Astrocyte of the hippocampus (primary cell): Measurements from ENCODE around the gene PAX7.

ENCODE experiments used
- DNase-seq: peaks from one replicate; pipeline ENCODE4 v3.0.0; 2011; ENCODE audit warnings: low read depth, low spot score

PAX7 gene

DNA sequence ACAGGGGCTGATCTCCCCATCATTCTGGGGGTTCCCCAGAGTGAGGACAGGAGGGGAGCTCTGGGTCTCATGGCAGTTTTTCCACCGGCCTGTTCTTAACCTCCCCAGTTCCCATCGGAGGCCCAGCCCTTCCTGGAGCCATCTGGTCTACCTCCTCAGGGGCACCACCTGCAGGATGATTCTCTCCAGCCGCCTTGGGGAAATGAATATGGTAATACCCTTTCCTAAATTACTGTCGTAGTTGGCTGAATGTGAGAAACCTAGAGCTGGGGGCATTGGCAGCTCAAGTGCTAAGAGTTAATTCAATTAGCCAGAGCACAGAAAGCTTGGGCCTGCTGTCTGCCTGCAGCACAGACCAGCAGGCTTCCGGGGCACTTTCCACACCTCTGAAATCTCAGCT is 163.9 kb downstream of the PAX7 start:
- DNase-seq: no peak

DNA sequence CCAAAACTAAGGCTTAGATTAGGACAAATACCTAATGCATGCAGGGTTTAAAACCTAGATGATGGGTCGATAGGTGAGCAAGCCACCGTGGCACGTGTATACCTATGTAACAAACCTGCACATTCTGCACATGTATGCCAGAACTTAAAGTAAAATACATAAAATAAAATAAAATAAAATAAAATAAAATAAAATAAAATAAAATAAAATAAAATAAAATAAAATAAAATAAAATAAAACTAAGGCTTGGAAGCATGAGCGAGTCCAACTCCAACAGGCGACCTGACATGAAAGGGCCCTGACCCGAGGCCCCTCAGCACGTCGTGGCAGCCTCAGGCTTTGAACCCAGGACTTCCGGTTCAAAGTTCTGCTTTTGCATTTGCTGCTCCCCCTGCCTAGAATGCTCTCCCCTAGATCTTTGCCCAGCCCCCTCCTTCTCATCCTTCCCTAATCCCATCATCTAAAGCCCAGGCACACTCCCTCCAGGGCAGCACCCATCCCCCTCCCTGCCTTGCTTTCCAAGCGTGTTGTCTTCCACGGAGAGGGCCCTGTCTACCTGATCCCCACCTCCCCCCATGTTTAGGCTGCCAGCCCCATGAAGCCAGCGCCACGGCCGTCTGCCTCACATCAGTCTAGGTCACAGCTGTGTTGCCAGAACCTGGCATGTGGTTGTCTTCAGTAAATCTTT is 164.5 kb downstream of the PAX7 start:
- DNase-seq: no peak

GRCh38 chr1:18796950-18797349 is 166.3 kb downstream of the PAX7 start:
- no peak for DNase-seq
